H9 (cell line): ENCODE measurements around the gene ZNF775. TPM values are rescaled to one million over a fixed set of nuclear protein-coding genes. Genes with fewer than 3 reads are reported as not detected.

Experiments used
- DNase-seq: peaks from one replicate; pipeline ENCODE4 v3.0.0-alpha.2; 2017
- H2AFZ ChIP-seq: one replicate; pipeline ENCODE4 v1.6.1; 2013; ENCODE audit warnings: mild to moderate bottlenecking, low read length, control low read depth, moderate library complexity
- H2AK5ac ChIP-seq: 2 replicates; pipeline ENCODE4 v1.6.1; 2013; ENCODE audit warnings: low read length, control low read depth, mixed read lengths; ENCODE audit not compliant: insufficient read length
- H2BK120ac ChIP-seq: one replicate; pipeline ENCODE4 v1.6.1; 2013; ENCODE audit warnings: low read depth, mild to moderate bottlenecking, low read length, control low read depth, inconsistent platforms; ENCODE audit not compliant: poor library complexity, severe bottlenecking
- H2BK12ac ChIP-seq: 2 replicates; pipeline ENCODE4 v1.6.1; 2013; ENCODE audit warnings: low read length, control low read depth, mixed read lengths, low read depth; ENCODE audit not compliant: insufficient read length
- H2BK15ac ChIP-seq: 2 replicates; pipeline ENCODE4 v1.6.1; 2013; ENCODE audit warnings: low read depth, low read length, control low read depth
- H2BK20ac ChIP-seq: one replicate; pipeline ENCODE4 v1.6.1; 2013; ENCODE audit warnings: low read depth, mild to moderate bottlenecking, low read length, control low read depth, inconsistent platforms; ENCODE audit not compliant: poor library complexity, severe bottlenecking
- H2BK5ac ChIP-seq: 2 replicates; pipeline ENCODE4 v1.6.1; 2013; ENCODE audit warnings: low read length, control low read depth, mixed read lengths; ENCODE audit not compliant: insufficient read length
- H3K14ac ChIP-seq: 2 replicates; pipeline ENCODE4 v1.6.1; 2013; ENCODE audit warnings: low read length, control low read depth; ENCODE audit not compliant: insufficient read depth
- H3K18ac ChIP-seq: 2 replicates; pipeline ENCODE4 v1.6.1; 2013; ENCODE audit warnings: low read depth, mild to moderate bottlenecking, mixed read lengths, low read length, control low read depth; ENCODE audit not compliant: insufficient read length
- H3K23ac ChIP-seq: 2 replicates; pipeline ENCODE4 v1.6.1; 2013; ENCODE audit warnings: low read length, control low read depth, mixed read lengths, low read depth; ENCODE audit not compliant: insufficient read length
- H3K23me2 ChIP-seq: 2 replicates; pipeline ENCODE4 v1.6.1; 2013; ENCODE audit warnings: low read depth, mild to moderate bottlenecking, mixed read lengths, low read length, control low read depth; ENCODE audit not compliant: insufficient read length, poor library complexity, severe bottlenecking
- H3K27ac ChIP-seq: 2 replicates; pipeline ENCODE4 v1.5.1; 2013; ENCODE audit warnings: low read length, control low read depth, mixed read lengths, low read depth; ENCODE audit not compliant: insufficient read length
- H3K27me3 ChIP-seq: 2 replicates; pipeline ENCODE4 v1.6.1; 2013; ENCODE audit warnings: low read length, control low read depth, inconsistent platforms; ENCODE audit not compliant: insufficient read depth
- H3K4ac ChIP-seq: 2 replicates; pipeline ENCODE4 v1.6.1; 2013; ENCODE audit warnings: low read depth, mild to moderate bottlenecking, control low read depth, inconsistent platforms, low read length, moderate library complexity
- H3K4me1 ChIP-seq: 2 replicates; pipeline ENCODE4 v1.6.1; 2013; ENCODE audit warnings: low read length, control low read depth, inconsistent platforms; ENCODE audit not compliant: insufficient read depth
- H3K4me2 ChIP-seq: 2 replicates; pipeline ENCODE4 v1.6.1; 2013; ENCODE audit warnings: low read length, control low read depth, mixed read lengths; ENCODE audit not compliant: insufficient read length, insufficient read depth
- H3K56ac ChIP-seq: 2 replicates; pipeline ENCODE4 v1.6.1; 2013; ENCODE audit warnings: low read depth, mild to moderate bottlenecking, mixed read lengths, low read length, control low read depth; ENCODE audit not compliant: insufficient read length
- H3K79me1 ChIP-seq: 2 replicates; pipeline ENCODE4 v1.6.1; 2013; ENCODE audit warnings: low read depth, mild to moderate bottlenecking, moderate library complexity, low read length, control low read depth, inconsistent platforms; ENCODE audit not compliant: insufficient read depth, poor library complexity, severe bottlenecking
- H3K79me2 ChIP-seq: 2 replicates; pipeline ENCODE4 v1.6.1; 2013; ENCODE audit warnings: low read length, control low read depth, inconsistent platforms; ENCODE audit not compliant: insufficient read depth
- H3K9ac ChIP-seq: 2 replicates; pipeline ENCODE4 v1.6.1; 2013; ENCODE audit warnings: low read length, control low read depth, mixed read lengths; ENCODE audit not compliant: insufficient read length; ENCODE audit errors: extremely low read depth
- H3K9me3 ChIP-seq: one replicate; pipeline ENCODE4 v1.6.1; 2013; ENCODE audit warnings: low read depth, low read length, inconsistent platforms; ENCODE audit not compliant: control insufficient read depth
- H3T11ph ChIP-seq: one replicate; pipeline ENCODE4 v1.6.1; 2013; ENCODE audit warnings: mild to moderate bottlenecking, low read length, control low read depth, inconsistent platforms
- H4K20me1 ChIP-seq: one replicate; pipeline ENCODE4 v1.6.1; 2013; ENCODE audit not compliant: control insufficient read depth, insufficient read length, insufficient read depth
- H4K5ac ChIP-seq: 2 replicates; pipeline ENCODE4 v1.6.1; 2013; ENCODE audit warnings: low read depth, mild to moderate bottlenecking, mixed read lengths, low read length, control low read depth; ENCODE audit not compliant: insufficient read length
- H4K8ac ChIP-seq: replicated peaks from 2 replicates; pipeline ENCODE4 v1.6.1; 2013; ENCODE audit warnings: low read length, control low read depth, mixed read lengths, low read depth; ENCODE audit not compliant: insufficient read length
- H4K91ac ChIP-seq: 2 replicates; pipeline ENCODE4 v1.6.1; 2013; ENCODE audit warnings: low read depth, mild to moderate bottlenecking, moderate library complexity, mixed read lengths, low read length, control low read depth; ENCODE audit not compliant: insufficient read length
- H3K27ac Mint-ChIP-seq, 3 experiments: 2 replicates in 2 of 3; 3 replicates in 1 of 3; pipeline ENCODE4 v1.8.0; 2020 to 2021; ENCODE audit warnings: mixed read lengths in 3 of 3, mild to moderate bottlenecking in 1 of 3, moderate library complexity in 1 of 3
- H3K27me3 Mint-ChIP-seq: 2 replicates; pipeline ENCODE4 v1.8.0; 2021; ENCODE audit warnings: low read depth, mild to moderate bottlenecking, moderate library complexity, mixed read lengths
- H3K36me3 Mint-ChIP-seq, 3 experiments: 2 replicates in 2 of 3; 3 replicates in 1 of 3; pipeline ENCODE4 v1.8.0; 2020 to 2021; ENCODE audit warnings: low read depth in 3 of 3, mixed read lengths in 3 of 3; ENCODE audit not compliant: insufficient read depth in 1 of 3
- H3K4me1 Mint-ChIP-seq, 2 experiments: 2 replicates each; pipeline ENCODE4 v1.8.0; 2020; ENCODE audit warnings: mixed read lengths in 2 of 2
- H3K4me3 Mint-ChIP-seq, 2 experiments: 2 replicates in 1 of 2; 3 replicates in 1 of 2; pipeline ENCODE4 v1.8.0; 2020 to 2021; ENCODE audit warnings: mild to moderate bottlenecking in 2 of 2, mixed read lengths in 2 of 2, moderate library complexity in 1 of 2
- H3K9me3 Mint-ChIP-seq, 2 experiments: 2 replicates in 1 of 2; 3 replicates in 1 of 2; pipeline ENCODE4 v1.8.0; 2020; ENCODE audit warnings: mild to moderate bottlenecking in 2 of 2, mixed read lengths in 2 of 2, moderate library complexity in 1 of 2
- WGBS: extraction: QIAGEN DNeasy Blood & Tissue Kit; methylation state at CpG from one replicate; pipeline ENCODE4 v1.1.7; 2013; ENCODE audit warnings: missing lambda C conversion rate, low lambda C conversion rate, mixed read lengths; ENCODE audit not compliant: insufficient read length; ENCODE audit errors: extremely low coverage; 5-methylcytosine and 5-hydroxymethylcytosine counted together
- total RNA-seq: library from RNA; stranded (reverse); gene quantifications from 2 replicates; pipeline ENCODE4 v1.2.1, GENCODE V29; 2021
- TF ChIP-seq, protein P1 (sequence below): fragments of 200-600 bp; sonication (generic); conservative IDR thresholded peaks from 3 replicates; pipeline ENCODE4 v1.8.0; 2021; ENCODE audit warnings: antibody characterized with exemption, mild to moderate bottlenecking

The ZNF775 gene
- total RNA-seq, 1 experiment from 2014 or later: 10.5 TPM

GRCh38 chr7:150332852-150333635, 46.1 kb upstream of the ZNF775 start:
- Histone ChIP-seq H3K9me3 (no peaks in the 10 kb centered on the region), H3K4me2 (no peak overlapping the region), H2BK12ac (no peak overlapping the region), H3K27ac (no peak overlapping the region), H3T11ph (no peak overlapping the region), H3K23me2 (no peaks in the 10 kb centered on the region), H3K79me2 (no peaks in the 10 kb centered on the region), H3K18ac (no peak overlapping the region), H3K27me3 (no peaks in the 10 kb centered on the region), H2BK15ac (no peak overlapping the region), H2BK20ac (no peak overlapping the region), H3K56ac (no peak overlapping the region), H2AK5ac (no peak overlapping the region), H3K14ac (no peak overlapping the region; the same call in 1 of the 2 replicates), H3K4ac (no peak overlapping the region; the same call in 1 of the 2 replicates), H2BK120ac (no peak overlapping the region), H3K79me1 (no peaks in the 10 kb centered on the region), H4K5ac (no peak overlapping the region), H3K4me1 (peaks cover 15% of the 10 kb centered on the region; the same call in 1 of the 2 replicates), H2AFZ (no peak overlapping the region), H4K8ac (no peak overlapping the region), H3K23ac (no peak overlapping the region), H4K91ac (no peak overlapping the region), H3K9ac (no peak overlapping the region), H4K20me1 (no peaks in the 10 kb centered on the region), H2BK5ac (no peak overlapping the region)
- TF ChIP-seq, protein P1, sequence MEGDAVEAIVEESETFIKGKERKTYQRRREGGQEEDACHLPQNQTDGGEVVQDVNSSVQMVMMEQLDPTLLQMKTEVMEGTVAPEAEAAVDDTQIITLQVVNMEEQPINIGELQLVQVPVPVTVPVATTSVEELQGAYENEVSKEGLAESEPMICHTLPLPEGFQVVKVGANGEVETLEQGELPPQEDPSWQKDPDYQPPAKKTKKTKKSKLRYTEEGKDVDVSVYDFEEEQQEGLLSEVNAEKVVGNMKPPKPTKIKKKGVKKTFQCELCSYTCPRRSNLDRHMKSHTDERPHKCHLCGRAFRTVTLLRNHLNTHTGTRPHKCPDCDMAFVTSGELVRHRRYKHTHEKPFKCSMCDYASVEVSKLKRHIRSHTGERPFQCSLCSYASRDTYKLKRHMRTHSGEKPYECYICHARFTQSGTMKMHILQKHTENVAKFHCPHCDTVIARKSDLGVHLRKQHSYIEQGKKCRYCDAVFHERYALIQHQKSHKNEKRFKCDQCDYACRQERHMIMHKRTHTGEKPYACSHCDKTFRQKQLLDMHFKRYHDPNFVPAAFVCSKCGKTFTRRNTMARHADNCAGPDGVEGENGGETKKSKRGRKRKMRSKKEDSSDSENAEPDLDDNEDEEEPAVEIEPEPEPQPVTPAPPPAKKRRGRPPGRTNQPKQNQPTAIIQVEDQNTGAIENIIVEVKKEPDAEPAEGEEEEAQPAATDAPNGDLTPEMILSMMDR: no peak
- no peak for DNase-seq
- no peak overlapping the region; a peak in 1 of 5 replicates for H3K4me3 Mint-ChIP-seq
- H3K4me1 Mint-ChIP-seq: peaks cover 59 to 62% of the 10 kb centered on the region in 2 experiments
- H3K9me3 Mint-ChIP-seq: no peaks in the 10 kb centered on the region; a peak in 1 of 5 replicates
- WGBS: no CpG with 5 or more reads among the region's 18 CpGs
- H3K27me3 Mint-ChIP-seq: peaks cover 32% of the 10 kb centered on the region
- peaks cover 22 to 35% (median 26%) of the 10 kb centered on the region in 3 experiments for H3K36me3 Mint-ChIP-seq
- H3K27ac Mint-ChIP-seq: peak overlapping the region in 1 of 3 experiments; percentile 70; a peak in 3 of 7 replicates
